Activated CD4-positive, alpha-beta T cell treated with anti-CD3 and anti-CD28 coated beads for 36 hours (primary cell): ENCODE data around the gene PALD1. TPM values are rescaled to one million over a fixed set of nuclear protein-coding genes. Genes with fewer than 3 reads are reported as not detected.

ENCODE experiments used
- total RNA-seq, 2 experiments: library from RNA; stranded (reverse); gene quantifications; one replicate each; pipeline ENCODE4 v1.2.3, GENCODE V29; 2021

The PALD1 gene
- total RNA-seq, 2 experiments from 2014 or later: 5.4 to 6.7 TPM

Other genes starting within 250 kb of the PALD1 start
- 100 to 1,000 TPM; 286 to 328 TPM for gene PPA1, start 245.3 kb upstream of the PALD1 start, total RNA-seq
- not detected for gene NPFFR1, start 194.8 kb upstream of the PALD1 start, total RNA-seq
- gene LRRC20, start 96.1 kb upstream of the PALD1 start, total RNA-seq: 10 to 100 TPM; 12.8 to 15.9 TPM
- 10 to 100 TPM; 24.4 to 27.7 TPM for gene EIF4EBP2, start 74.6 kb upstream of the PALD1 start, total RNA-seq
- not detected for gene NODAL, start 37.1 kb upstream of the PALD1 start, total RNA-seq
- 10 to 100 TPM; 21.8 to 28.6 TPM for gene PRF1, start 124.0 kb downstream of the PALD1 start, total RNA-seq
- not detected for gene ADAMTS14, start 193.7 kb downstream of the PALD1 start, total RNA-seq